GM12878 (cell line): Measurements from ENCODE around the gene AKR1B15. TPM values are rescaled to one million over a fixed set of nuclear protein-coding genes. Genes with fewer than 3 reads are reported as not detected.

Experiments
- ATAC-seq: fragments of 200-7000 bp; cut with Tn5 transposase; 3 replicates; pipeline ENCODE4 v1.9.1; 2020; ENCODE audit warnings: mild to moderate bottlenecking, moderate library complexity
- BruUV-seq: library from RNA; stranded (reverse); fragments of 400-500 nt; replicated peaks from 2 replicates; lab custom pipeline; 2021; lab: Mats Ljungman, UMichigan
- CTCF ChIA-PET: fragments of 300-600 bp; sonication (Branson Sonifier 250); formaldehyde crosslinking; extraction: SDS; loops from one replicate; lab custom pipeline; 2021; ENCODE audit warnings: inconsistent platforms; lab: Yijun Ruan, JAX
- POLR2A ChIA-PET: fragments of 350-600 bp; formaldehyde crosslinking; extraction: SDS; loops from one replicate; lab custom pipeline; 2021; ENCODE audit warnings: inconsistent platforms; lab: Charles Lee
- RAD21 ChIA-PET: fragments of 300-600 bp; sonication (Branson Sonifier 250); formaldehyde crosslinking; loops from one replicate; lab custom pipeline; 2023; ENCODE audit warnings: antibody characterized with exemption; ENCODE audit not compliant: unreplicated experiment; lab: Charles Lee
- SMC1A ChIA-PET: fragments of 300-600 bp; sonication (Branson Sonifier 250); formaldehyde crosslinking; loops from one replicate; lab custom pipeline; 2023; ENCODE audit not compliant: unreplicated experiment, uncharacterized antibody; lab: Charles Lee
- DNase-seq: peaks from one replicate; pipeline ENCODE4 v3.0.0-alpha.2; 2011; ENCODE audit warnings: low read depth, low spot score
- FAIRE-seq: peaks from 3 replicates; lab custom pipeline; 2011; peaks lifted over from hg19 to GRCh38; lab: Jason Lieb, UNC
- H2AFZ ChIP-seq: 2 replicates; pipeline ENCODE4 v1.6.0; 2011; ENCODE audit warnings: low read depth, low read length, control low read depth; ENCODE audit not compliant: control insufficient read depth
- H3K27ac ChIP-seq: 2 replicates; pipeline ENCODE4 v1.5.1; 2011; ENCODE audit warnings: control low read depth; ENCODE audit not compliant: control insufficient read depth, insufficient read depth
- H3K27me3 ChIP-seq, 2 experiments: replicated peaks in 1 of 2; 2 replicates each; pipeline versions ENCODE4 v1.6.0 to v1.6.1; 2011; ENCODE audit warnings: low read length in 1 of 2; ENCODE audit not compliant: control insufficient read depth in 2 of 2, insufficient read depth in 2 of 2
- H3K36me3 ChIP-seq, 2 experiments: 2 replicates each; pipeline ENCODE4 v1.5.1; 2011; ENCODE audit warnings: low read length in 1 of 2; ENCODE audit not compliant: control insufficient read depth in 2 of 2, insufficient read depth in 2 of 2
- H3K4me1 ChIP-seq: 2 replicates; pipeline ENCODE4 v1.6.1; 2011; ENCODE audit warnings: mild to moderate bottlenecking, low read length, moderate library complexity, mixed read lengths; ENCODE audit not compliant: control insufficient read depth, insufficient read depth
- H3K4me2 ChIP-seq: 2 replicates; pipeline ENCODE4 v1.6.0; 2011; ENCODE audit warnings: control low read depth; ENCODE audit not compliant: control insufficient read depth, insufficient read depth
- H3K4me3 ChIP-seq: fragments of 200-600 bp; sonication (generic); 2 replicates; pipeline ENCODE4 v1.5.1; 2016
- H3K79me2 ChIP-seq: 2 replicates; pipeline ENCODE4 v1.6.0; 2011; ENCODE audit warnings: low read length; ENCODE audit not compliant: control insufficient read depth, insufficient read depth
- H3K9ac ChIP-seq: 2 replicates; pipeline ENCODE4 v1.8.0; 2011; ENCODE audit warnings: low read length, control low read depth, mixed read lengths; ENCODE audit not compliant: control insufficient read depth, insufficient read depth
- H3K9me3 ChIP-seq: replicated peaks from 3 replicates; pipeline ENCODE4 v1.5.1; 2011; ENCODE audit warnings: mild to moderate bottlenecking, low read length; ENCODE audit not compliant: control insufficient read depth, insufficient read depth
- H4K20me1 ChIP-seq: 2 replicates; pipeline ENCODE4 v1.6.0; 2011; ENCODE audit not compliant: control insufficient read depth, insufficient read depth
- ASH2L ChIP-seq: fragments of 300-600, 200-600 bp; sonication (generic); IDR thresholded peaks from 2 replicates; pipeline ENCODE4 v1.6.1; 2017; ENCODE audit warnings: low read depth, mild to moderate bottlenecking, borderline replicate concordance
- CEBPB ChIP-seq, 2 experiments: fragments of 150-350 bp in 1 of 2; IDR thresholded peaks; 2 replicates each; pipeline ENCODE4 v1.6.1; 2012 to 2014; ENCODE audit warnings: low read depth in 2 of 2, low read length in 2 of 2, borderline replicate concordance in 1 of 2, inconsistent platforms in 1 of 2
- CREM ChIP-seq: IDR thresholded peaks from 2 replicates; pipeline ENCODE4 v1.6.1; 2014; ENCODE audit warnings: antibody characterized with exemption, low read depth
- DPF2 ChIP-seq: fragments of 450-650 bp; IDR thresholded peaks from 2 replicates; pipeline ENCODE4 v1.6.1; 2017; ENCODE audit warnings: mild to moderate bottlenecking
- FOS ChIP-seq: IDR thresholded peaks from 3 replicates; pipeline ENCODE4 v1.6.1; 2011; ENCODE audit warnings: borderline replicate concordance; ENCODE audit not compliant: insufficient read length; ENCODE audit errors: extremely low read depth
- IKZF1 ChIP-seq: fragments of 450-650 bp; conservative IDR thresholded peaks from 2 replicates; pipeline ENCODE4 v1.6.1; 2017; ENCODE audit warnings: antibody characterized with exemption, mild to moderate bottlenecking
- KAT2A ChIP-seq: conservative IDR thresholded peaks from 2 replicates; pipeline ENCODE4 v1.6.1; 2011; ENCODE audit warnings: low read depth, low read length; ENCODE audit not compliant: control insufficient read depth
- MEF2A ChIP-seq: IDR thresholded peaks from 2 replicates; pipeline ENCODE4 v1.6.1; 2011; ENCODE audit warnings: low read depth, mild to moderate bottlenecking, low read length, moderate library complexity; ENCODE audit not compliant: insufficient read depth
- MTA2 ChIP-seq: fragments of 450-650 bp; IDR thresholded peaks from 2 replicates; pipeline ENCODE4 v1.6.1; 2016; ENCODE audit warnings: low read depth, mild to moderate bottlenecking, moderate library complexity
- MYB ChIP-seq: fragments of 150-350 bp; IDR thresholded peaks from 2 replicates; pipeline ENCODE4 v1.6.1; 2014; ENCODE audit warnings: mild to moderate bottlenecking, low read depth, low read length, borderline replicate concordance
- NBN ChIP-seq: fragments of 450-650 bp; IDR thresholded peaks from 2 replicates; pipeline ENCODE4 v1.6.1; 2016
- NRF1 ChIP-seq: conservative IDR thresholded peaks from 2 replicates; pipeline ENCODE4 v1.6.1; 2011; ENCODE audit warnings: mild to moderate bottlenecking, low read depth, low read length, improper control_type of control experiment
- RCOR1 ChIP-seq: conservative IDR thresholded peaks from 2 replicates; pipeline ENCODE4 v1.6.1; 2012; ENCODE audit warnings: low read depth, low read length, improper control_type of control experiment
- SMARCA5 ChIP-seq: fragments of 450-650 bp; IDR thresholded peaks from 2 replicates; pipeline ENCODE4 v1.6.1; 2017; ENCODE audit warnings: mild to moderate bottlenecking
- SMC3 ChIP-seq: IDR thresholded peaks from 2 replicates; pipeline ENCODE4 v1.6.1; 2011; ENCODE audit warnings: low read length, improper control_type of control experiment, borderline replicate concordance
- TCF3 ChIP-seq: IDR thresholded peaks from 2 replicates; pipeline ENCODE4 v1.6.1; 2012; ENCODE audit warnings: low read depth, mild to moderate bottlenecking, low read length, borderline replicate concordance; ENCODE audit not compliant: insufficient read depth
- ZNF24 ChIP-seq: fragments of 450-650 bp; IDR thresholded peaks from 2 replicates; pipeline ENCODE4 v1.6.1; 2017; ENCODE audit warnings: antibody characterized with exemption, mild to moderate bottlenecking
- WGBS: methylation state at CpG from one replicate; pipeline ENCODE4 v1.1.6; 2016; ENCODE audit warnings: low lambda C conversion rate; ENCODE audit not compliant: insufficient replicate concordance, insufficient coverage; ENCODE audit errors: missing lambda C conversion rate; 5-methylcytosine and 5-hydroxymethylcytosine counted together
- in situ Hi-C: fragments of 300-500 bp; cut with MboI; formaldehyde crosslinking; loops from 9 replicates; pipeline ENCODE4 v1.14.3; 2018; ENCODE audit warnings: mixed read lengths
- intact Hi-C: fragments of 100-400 bp; cut with micrococcal nuclease; formaldehyde crosslinking; loops from one replicate; pipeline ENCODE4 v1.14.2; 2022; ENCODE audit not compliant: unreplicated experiment
- polyA plus RNA-seq, 11 experiments: library from polyadenylated mRNA; depleted of rRNA in 4 of 11; unstranded in 6 of 11; stranded (reverse) in 5 of 11; fragments of >200 nt; fragmentation: Nextera tagmentation in 4 of 11; fragmentation: Illumina TruSeq in 1 of 11; extraction: Ambion mirVana in 4 of 11; extraction: Trizol in 1 of 11; gene quantifications; 1 replicate in 1 of 11; 2 replicates in 10 of 11; pipeline versions ENCODE4 v1.2.1 to v1.2.3, GENCODE V29; 2011 to 2016; ENCODE audit warnings: inconsistent platforms in 2 of 11, missing spikeins in 2 of 11, low read depth in 1 of 11
- total RNA-seq, 4 experiments: library from RNA; depleted of rRNA in 3 of 4; stranded (reverse); fragments of >200 nt in 3 of 4; fragmentation: Illumina TruSeq in 1 of 4; extraction: Trizol in 1 of 4; gene quantifications; 2 replicates each; pipeline versions ENCODE4 v1.2.1 to v1.2.3, GENCODE V29; 2013 to 2021
- TF ChIP-seq, protein P1 (sequence below): IDR thresholded peaks from 2 replicates; pipeline ENCODE4 v1.6.1; 2011; ENCODE audit warnings: borderline replicate concordance, low read depth, mild to moderate bottlenecking, moderate library complexity, low read length; ENCODE audit not compliant: insufficient read depth, poor library complexity, severe bottlenecking
- TF ChIP-seq, protein P2 (sequence below): fragments of 150-350 bp; IDR thresholded peaks from 2 replicates; pipeline ENCODE4 v1.6.1; 2014; ENCODE audit warnings: mild to moderate bottlenecking, low read depth, low read length

AKR1B15 gene
- total and polyA plus RNA-seq, 10 of the 15 experiments (the other 5 are each of a cell fraction or from before 2014, with no cell fraction given), result 0.06 TPM; not detected in 9

DNA sequence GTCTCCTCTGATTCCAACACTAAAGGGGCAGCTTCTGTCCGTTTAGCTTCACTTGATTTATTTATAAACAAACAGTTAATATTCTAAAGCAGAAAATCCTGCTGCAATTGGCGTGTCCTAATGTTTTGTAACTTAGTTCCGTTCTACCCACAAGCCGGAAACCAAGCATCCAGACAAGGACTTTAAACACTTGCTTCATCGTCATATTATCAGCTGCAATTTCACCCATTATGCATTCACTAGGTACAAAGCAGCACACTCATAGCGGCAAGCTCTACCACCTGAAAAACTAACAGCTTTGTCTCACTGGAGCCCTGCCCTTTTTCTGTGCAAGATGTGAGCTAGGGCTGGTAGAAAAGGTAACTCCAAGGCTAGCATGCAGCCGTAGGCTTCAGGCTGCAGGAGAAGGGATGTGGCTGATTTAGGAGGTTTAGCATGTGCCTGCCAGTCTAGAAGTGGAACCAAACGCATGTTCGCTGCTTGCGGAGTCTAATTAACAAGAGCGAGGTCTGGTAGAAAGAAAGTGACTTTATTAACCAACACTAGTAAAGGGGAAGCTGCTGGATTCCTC, 54.1 kb downstream of the AKR1B15 start:
- Histone ChIP-seq H3K4me2 (no peak overlapping the region), H3K27ac (no peak overlapping the region), H3K79me2 (no peaks in the 10 kb centered on the region), H3K9ac (no peak overlapping the region), H3K4me3 (no peak overlapping the region), H4K20me1 (no peaks in the 10 kb centered on the region), H3K27me3 (no peaks in the 10 kb centered on the region), H3K9me3 (no peaks in the 10 kb centered on the region; the same call in 2 of the 3 replicates), H3K4me1 (no peaks in the 10 kb centered on the region), H2AFZ (no peak overlapping the region), H3K36me3 (no peaks in the 10 kb centered on the region)
- FAIRE-seq (no peak), ATAC-seq (no peak), DNase-seq (no peak)
- no TSS peak for BruUV-seq
- intact Hi-C loops, result no loop called here
- ChIA-PET SMC1A (interaction anchor here (0.9 to 2.1 kb wide), 2 partner anchors 9 to 170 kb away, joined by 5 to 13 read pairs; no protein-coding TSS in a partner anchor), CTCF (interaction anchor here (0.6 to 3.8 kb wide), 9 partner anchors 9 to 172 kb away, joined by 3 to 23 read pairs (median 4); partner anchors contain the start of gene AKR1B15), RAD21 (interaction anchor here (0.7 to 1.1 kb wide), 3 partner anchors 51 to 171 kb away, joined by 3 to 4 read pairs (median 3); no protein-coding TSS in a partner anchor), POLR2A (interaction anchor here (1.3 kb wide), 1 partner anchor 171 kb away, joined by 4 read pairs; no protein-coding TSS in a partner anchor)
- TF ChIP-seq KAT2A (no peak), NBN (no peak), CREM (no peak), IKZF1 (no peak), SMC3 (no peak), RCOR1 (no peak), NRF1 (no peak), MTA2 (no peak), TCF3 (no peak), MYB (no peak), FOS (no peak), ASH2L (no peak), DPF2 (no peak), SMARCA5 (no peak), CEBPB (IDR thresholded peaks at IDR 0.05; ENCODE audit: borderline replicate concordance in 1 of 2, low read depth in 2 of 2, low read length in 2 of 2) (no peak), ZNF24 (no peak), MEF2A (no peak)
- TF ChIP-seq, protein P1, sequence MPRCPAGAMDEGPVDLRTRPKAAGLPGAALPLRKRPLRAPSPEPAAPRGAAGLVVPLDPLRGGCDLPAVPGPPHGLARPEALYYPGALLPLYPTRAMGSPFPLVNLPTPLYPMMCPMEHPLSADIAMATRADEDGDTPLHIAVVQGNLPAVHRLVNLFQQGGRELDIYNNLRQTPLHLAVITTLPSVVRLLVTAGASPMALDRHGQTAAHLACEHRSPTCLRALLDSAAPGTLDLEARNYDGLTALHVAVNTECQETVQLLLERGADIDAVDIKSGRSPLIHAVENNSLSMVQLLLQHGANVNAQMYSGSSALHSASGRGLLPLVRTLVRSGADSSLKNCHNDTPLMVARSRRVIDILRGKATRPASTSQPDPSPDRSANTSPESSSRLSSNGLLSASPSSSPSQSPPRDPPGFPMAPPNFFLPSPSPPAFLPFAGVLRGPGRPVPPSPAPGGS, result no peak
- TF ChIP-seq, protein P2, sequence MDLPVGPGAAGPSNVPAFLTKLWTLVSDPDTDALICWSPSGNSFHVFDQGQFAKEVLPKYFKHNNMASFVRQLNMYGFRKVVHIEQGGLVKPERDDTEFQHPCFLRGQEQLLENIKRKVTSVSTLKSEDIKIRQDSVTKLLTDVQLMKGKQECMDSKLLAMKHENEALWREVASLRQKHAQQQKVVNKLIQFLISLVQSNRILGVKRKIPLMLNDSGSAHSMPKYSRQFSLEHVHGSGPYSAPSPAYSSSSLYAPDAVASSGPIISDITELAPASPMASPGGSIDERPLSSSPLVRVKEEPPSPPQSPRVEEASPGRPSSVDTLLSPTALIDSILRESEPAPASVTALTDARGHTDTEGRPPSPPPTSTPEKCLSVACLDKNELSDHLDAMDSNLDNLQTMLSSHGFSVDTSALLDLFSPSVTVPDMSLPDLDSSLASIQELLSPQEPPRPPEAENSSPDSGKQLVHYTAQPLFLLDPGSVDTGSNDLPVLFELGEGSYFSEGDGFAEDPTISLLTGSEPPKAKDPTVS, result no peak
- 57% methylated on average over 11 of the region's 11 CpGs for WGBS
- in situ Hi-C loops, result loop anchor here (5.0 kb wide), 2 partner anchors 91 to 171 kb away; no protein-coding TSS in a partner anchor
